ENCODE results near the gene TIMM17B. TPM values are rescaled to one million over a fixed set of nuclear protein-coding genes. Genes with fewer than 3 reads are reported as not detected.
A peak's percentile ranks its signal among the peaks of the same experiment; 100 is the strongest.

The TIMM17B gene
- polyA plus RNA-seq (ENCODE audit: insufficient read length in 12 of 12) = 10 to 100 TPM in 11 of 12 donors, not detected in 1; 23.6 to 44.3 (median 28.5) TPM
- long read RNA-seq, donor 1, partial matches to known transcripts = 55 of 58 reads
- long read RNA-seq, donor 1, other reads (novel, unspliced or antisense) = 0 of 58 reads
- long read RNA-seq, donor 2, partial matches to known transcripts = 50 of 54 reads
- long read RNA-seq, donor 2, other reads (novel, unspliced or antisense) = 0 of 54 reads
- long read RNA-seq, donor 3, partial matches to known transcripts = 13 of 13 reads
- long read RNA-seq, donor 3, other reads (novel, unspliced or antisense) = 0 of 13 reads
- long read RNA-seq, donor 4, partial matches to known transcripts = 17 of 19 reads
- long read RNA-seq, donor 4, other reads (novel, unspliced or antisense) = 0 of 19 reads
- long read RNA-seq, donor 5, partial matches to known transcripts = 106 of 193 reads
- long read RNA-seq, donor 5, other reads (novel, unspliced or antisense) = 85 of 193 reads
- long read RNA-seq, donor 6, partial matches to known transcripts = 34 of 50 reads
- long read RNA-seq, donor 6, other reads (novel, unspliced or antisense) = 15 of 50 reads
- long read RNA-seq, donor 7, partial matches to known transcripts = 20 of 21 reads
- long read RNA-seq, donor 7, other reads (novel, unspliced or antisense) = 0 of 21 reads
- long read RNA-seq, donor 8, partial matches to known transcripts = 43 of 44 reads
- long read RNA-seq, donor 8, other reads (novel, unspliced or antisense) = 0 of 44 reads
- long read RNA-seq, donor 9, partial matches to known transcripts = 25 of 25 reads
- long read RNA-seq, donor 9, other reads (novel, unspliced or antisense) = 0 of 25 reads
- long read RNA-seq, donor 10, partial matches to known transcripts = 25 of 27 reads
- long read RNA-seq, donor 10, other reads (novel, unspliced or antisense) = 0 of 27 reads
- long read RNA-seq, donor 11, partial matches to known transcripts = 40 of 42 reads
- long read RNA-seq, donor 11, other reads (novel, unspliced or antisense) = 0 of 42 reads

- DNase-seq = peak; percentile 92
Observed at GRCh38 chrX:48897625-48898306, at the start of gene TIMM17B, which contains the start of gene PQBP1. Gene TIMM17B, minus strand, starts transcription at chrX:48897768. Its CDS starts 19 bp downstream, at chrX:48897749. Gene PQBP1, plus strand, starts transcription at chrX:48897930. Its CDS starts 580 bp downstream, at chrX:48898510.

GRCh38 chrX:48945517-48946348 is 48.2 kb upstream of the TIMM17B start:
- DNase-seq = peak; percentile 25

- DNase-seq = no peak
Observed at GRCh38 chrX:48942895-48943294, 45.3 kb upstream of the TIMM17B start.

- DNase-seq = no peak
Observed at GRCh38 chrX:48940404-48940955, 42.9 kb upstream of the TIMM17B start.

GRCh38 chrX:48939524-48940228 is 42.1 kb upstream of the TIMM17B start:
- no peak for DNase-seq

- DNase-seq = no peak
Observed at GRCh38 chrX:48938721-48939425, 41.3 kb upstream of the TIMM17B start.

- no peak for DNase-seq
Observed at GRCh38 chrX:48937054-48937907, 39.7 kb upstream of the TIMM17B start.

GRCh38 chrX:48936429-48937053 is 39.0 kb upstream of the TIMM17B start:
- DNase-seq = no peak

GRCh38 chrX:48935301-48935670 is 37.7 kb upstream of the TIMM17B start:
- no peak for DNase-seq

GRCh38 chrX:48934581-48935300 is 37.2 kb upstream of the TIMM17B start:
- no peak for DNase-seq

- no peak for DNase-seq
Observed at GRCh38 chrX:48933757-48934156, 36.2 kb upstream of the TIMM17B start.

GRCh38 chrX:48927736-48928382 is 30.3 kb upstream of the TIMM17B start:
- no peak for DNase-seq

- DNase-seq = no peak
Observed at GRCh38 chrX:48927123-48927522, 29.6 kb upstream of the TIMM17B start.

- no peak for DNase-seq
Observed at GRCh38 chrX:48924270-48924669, 26.7 kb upstream of the TIMM17B start.

- DNase-seq = no peak
Observed at GRCh38 chrX:48923771-48924170, 26.2 kb upstream of the TIMM17B start.

GRCh38 chrX:48920718-48921104 is 23.1 kb upstream of the TIMM17B start:
- DNase-seq = no peak
